Cardiac fibroblast (primary cell): ENCODE measurements around the gene KLHL12.

Experiments
- DNase-seq, 2 donors: peaks; one replicate each; pipeline versions ENCODE4 v3.0.0 to v3.0.0-alpha.2; 2010; ENCODE audit warnings: low read depth in 2 of 2
- H3K4me3 ChIP-seq, 2 donors: replicated peaks in 1 of 2; 1 replicate in 1 of 2; 2 replicates in 1 of 2; pipeline ENCODE4 v1.5.1; 2011; ENCODE audit warnings: low read depth in 2 of 2, low read length in 2 of 2, mild to moderate bottlenecking in 2 of 2, moderate library complexity in 1 of 2
- TF ChIP-seq, protein P1 (sequence below): IDR thresholded peaks from one replicate; pipeline ENCODE4 v1.5.1; 2011; ENCODE audit warnings: low read depth, mild to moderate bottlenecking, low read length, inconsistent platforms

Gene KLHL12

DNA sequence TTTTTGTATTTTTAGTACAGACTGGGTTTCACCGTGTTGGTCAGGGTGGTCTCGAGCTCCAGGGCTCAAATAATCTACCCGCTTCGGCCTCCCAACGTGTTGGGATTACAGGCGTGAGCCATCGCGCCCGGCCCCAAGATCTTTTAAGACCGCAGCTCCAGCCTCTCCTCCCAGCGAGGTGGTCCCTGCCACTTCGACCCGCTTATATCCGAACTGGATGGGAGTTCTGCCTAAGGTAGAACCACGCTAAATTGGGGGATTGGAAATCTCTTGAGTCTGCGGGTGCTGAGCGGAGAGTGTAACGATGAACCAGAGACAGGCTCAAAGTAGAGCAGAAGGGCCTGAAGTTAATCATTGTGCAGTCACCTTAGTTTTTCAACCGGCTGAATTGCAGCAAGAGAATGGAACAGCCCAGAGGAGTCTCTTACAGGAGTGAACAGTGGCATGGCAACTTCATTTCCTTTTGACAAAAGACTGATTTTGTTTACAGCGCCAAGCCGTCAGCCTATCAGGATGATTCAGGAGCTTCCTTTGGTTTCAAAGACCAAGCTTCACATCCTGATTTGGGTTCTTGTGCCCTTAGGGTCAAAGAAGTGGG is 40.7 kb upstream of the KLHL12 start:
- TF ChIP-seq, protein P1, sequence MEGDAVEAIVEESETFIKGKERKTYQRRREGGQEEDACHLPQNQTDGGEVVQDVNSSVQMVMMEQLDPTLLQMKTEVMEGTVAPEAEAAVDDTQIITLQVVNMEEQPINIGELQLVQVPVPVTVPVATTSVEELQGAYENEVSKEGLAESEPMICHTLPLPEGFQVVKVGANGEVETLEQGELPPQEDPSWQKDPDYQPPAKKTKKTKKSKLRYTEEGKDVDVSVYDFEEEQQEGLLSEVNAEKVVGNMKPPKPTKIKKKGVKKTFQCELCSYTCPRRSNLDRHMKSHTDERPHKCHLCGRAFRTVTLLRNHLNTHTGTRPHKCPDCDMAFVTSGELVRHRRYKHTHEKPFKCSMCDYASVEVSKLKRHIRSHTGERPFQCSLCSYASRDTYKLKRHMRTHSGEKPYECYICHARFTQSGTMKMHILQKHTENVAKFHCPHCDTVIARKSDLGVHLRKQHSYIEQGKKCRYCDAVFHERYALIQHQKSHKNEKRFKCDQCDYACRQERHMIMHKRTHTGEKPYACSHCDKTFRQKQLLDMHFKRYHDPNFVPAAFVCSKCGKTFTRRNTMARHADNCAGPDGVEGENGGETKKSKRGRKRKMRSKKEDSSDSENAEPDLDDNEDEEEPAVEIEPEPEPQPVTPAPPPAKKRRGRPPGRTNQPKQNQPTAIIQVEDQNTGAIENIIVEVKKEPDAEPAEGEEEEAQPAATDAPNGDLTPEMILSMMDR, result no peak

DNA sequence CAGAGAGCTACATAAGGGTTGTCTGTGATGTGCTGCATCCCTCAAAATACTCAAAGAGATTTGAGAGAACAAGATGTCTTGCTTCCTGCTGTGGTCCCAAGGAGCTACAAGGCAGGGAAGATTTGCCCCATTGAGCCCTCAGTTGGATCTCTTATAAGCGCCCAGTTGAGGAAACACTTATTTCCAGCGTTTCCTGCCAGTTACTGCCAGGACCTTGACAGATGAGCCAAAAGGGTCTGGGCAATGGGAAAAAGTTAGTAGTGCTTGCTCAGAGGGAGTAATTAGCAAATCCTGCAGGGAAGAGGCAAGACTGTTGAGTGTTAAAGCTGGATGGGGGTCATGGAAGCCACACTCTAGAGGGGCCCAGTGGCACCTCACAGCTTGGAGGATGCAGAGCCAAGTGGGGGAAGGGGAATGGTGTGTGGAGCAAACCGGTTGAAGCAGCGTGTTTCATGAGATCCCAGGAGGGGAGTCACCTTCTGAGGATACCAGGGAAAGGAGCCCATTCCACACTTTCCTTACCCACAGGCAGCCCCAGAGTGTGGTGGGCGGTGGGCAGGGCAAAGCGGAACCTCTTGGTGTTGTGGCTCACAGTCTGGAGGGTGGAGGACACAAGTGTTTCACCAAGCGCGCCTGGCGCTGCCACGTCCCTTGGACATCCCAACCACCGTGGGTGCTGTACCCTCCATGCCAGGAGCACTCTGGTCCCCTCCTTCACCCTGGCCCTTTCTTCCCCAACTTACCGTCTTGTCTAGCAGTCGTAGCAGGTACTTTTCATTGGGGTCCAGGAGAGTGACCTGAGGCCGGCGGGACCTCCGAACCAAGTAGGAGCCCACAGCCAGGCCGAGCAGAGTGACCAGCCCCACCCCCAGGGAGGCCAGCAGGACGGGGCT is 39.2 kb upstream of the KLHL12 start:
- DNase-seq, result no peak
- TF ChIP-seq, protein P1, result no peak
- peak overlapping the region; percentile 96 to 97 for H3K4me3 ChIP-seq

More for the DNA sequence above, 40.7 kb upstream of the KLHL12 start:
- no peak for DNase-seq
- H3K4me3 ChIP-seq, result peak overlapping the region; percentile 54 to 55

DNA sequence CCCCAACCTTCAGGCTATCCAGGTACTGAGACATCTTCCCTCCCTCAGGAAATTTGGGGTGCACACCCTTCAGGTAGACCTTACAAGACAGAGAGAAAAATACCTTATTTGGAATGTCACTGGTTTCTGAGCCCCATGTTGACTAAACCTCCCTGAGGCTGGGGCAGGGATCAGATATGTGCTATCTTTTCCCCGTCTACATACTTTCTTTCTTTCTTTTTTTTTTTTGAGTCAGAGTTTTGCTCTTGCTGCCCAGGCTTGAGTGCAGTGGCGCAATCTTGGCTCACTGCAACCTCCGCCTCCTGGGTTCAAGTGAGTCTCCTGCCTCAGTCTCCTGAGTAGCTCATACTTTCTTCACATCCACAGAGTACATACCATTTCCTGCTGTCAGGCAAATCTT is 38.4 kb upstream of the KLHL12 start:
- TF ChIP-seq, protein P1, result no peak
- DNase-seq, result no peak
- no peak overlapping the region for H3K4me3 ChIP-seq

DNA sequence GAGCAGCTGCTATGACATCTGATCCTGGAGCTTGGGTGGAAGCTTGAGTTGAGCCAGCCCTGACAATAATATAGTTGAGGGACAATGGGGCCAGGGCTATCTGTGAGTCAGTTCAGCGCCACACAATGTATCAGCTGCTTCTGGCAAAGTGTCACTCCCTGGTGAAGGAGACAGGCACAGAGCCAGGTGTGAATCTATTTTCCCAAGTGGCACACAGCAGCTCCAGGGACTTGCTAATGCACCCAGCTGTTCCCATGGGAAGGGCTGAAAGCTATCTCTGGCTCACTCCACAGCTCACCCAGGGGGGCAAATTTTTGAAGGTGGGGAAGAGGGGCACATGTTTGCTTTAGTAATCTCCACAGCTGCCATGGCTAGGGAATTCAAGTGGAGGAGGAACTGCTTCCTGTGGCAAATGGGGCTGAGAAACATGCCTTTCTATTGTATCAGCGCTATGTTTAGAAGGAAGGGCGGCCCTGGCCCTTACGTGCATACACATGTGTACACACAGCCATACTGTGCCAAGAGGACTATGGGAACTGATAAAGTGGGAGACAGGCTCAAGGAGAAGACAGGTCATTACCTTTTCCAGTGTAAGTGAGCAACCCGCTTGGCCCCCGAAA is 37.9 kb upstream of the KLHL12 start:
- TF ChIP-seq, protein P1, result no peak

DNA sequence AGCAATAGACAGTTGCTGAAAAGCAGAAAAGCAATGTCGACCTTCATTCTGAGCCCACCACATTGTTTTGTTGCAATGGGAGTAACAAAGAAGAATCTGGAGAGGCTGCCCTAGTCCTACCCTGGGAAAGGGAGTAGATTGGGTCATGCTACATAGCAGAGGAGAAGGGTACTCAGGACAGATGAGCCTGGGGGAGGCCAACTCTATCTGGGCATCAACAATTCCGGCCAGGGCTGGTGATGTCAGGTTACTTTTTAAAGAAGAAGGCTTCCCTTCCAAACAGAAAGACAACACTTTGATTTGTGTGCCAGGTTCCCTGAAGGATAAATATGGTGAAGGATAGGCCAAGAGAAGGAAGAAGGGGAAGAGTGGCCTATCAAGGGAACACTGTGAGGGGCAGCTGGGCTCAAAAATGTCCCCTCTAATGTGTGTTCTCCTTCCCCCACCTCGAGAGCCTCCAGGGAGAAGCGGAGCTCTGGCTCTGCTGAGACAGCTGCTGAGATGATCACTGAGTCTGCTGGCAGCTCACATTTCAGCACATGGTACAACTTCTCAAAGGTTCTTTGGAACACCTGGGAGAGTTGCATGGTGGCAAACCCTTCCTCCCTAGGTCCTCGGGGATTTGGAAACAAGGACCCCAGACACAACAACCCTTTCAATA is 34.3 kb upstream of the KLHL12 start:
- no peak overlapping the region for H3K4me3 ChIP-seq
- DNase-seq, result no peak
- TF ChIP-seq, protein P1, result no peak

More for the DNA sequence above, 37.9 kb upstream of the KLHL12 start:
- DNase-seq, result peak; percentile 59 to 78
- H3K4me3 ChIP-seq, result no peak overlapping the region

DNA sequence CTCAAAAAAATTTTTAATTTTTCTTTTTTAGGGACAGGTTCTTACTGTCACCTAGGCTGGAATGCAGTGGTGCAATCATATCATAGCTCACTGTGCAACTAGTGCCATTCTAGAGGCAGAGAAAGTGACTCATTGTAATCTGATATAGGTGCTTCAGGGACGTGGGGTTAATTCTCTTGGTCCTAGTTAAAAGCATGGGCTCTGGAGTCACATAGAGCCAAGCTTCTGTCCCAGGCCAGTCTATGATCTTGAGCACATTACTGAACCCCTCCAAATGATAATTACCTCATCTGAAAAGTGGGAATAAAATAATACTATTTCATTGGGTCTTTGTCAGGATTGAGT is 32.2 kb upstream of the KLHL12 start:
- peak in 1 of 2 donors; percentile 57 for DNase-seq
- TF ChIP-seq, protein P1, result no peak
- H3K4me3 ChIP-seq, result no peak overlapping the region
